Karpas-422 (cell line): Measurements from ENCODE around the gene CTCF. TPM values are rescaled to one million over a fixed set of nuclear protein-coding genes. Genes with fewer than 3 reads are reported as not detected.

ENCODE experiments used
- DNase-seq: peaks from one replicate; pipeline ENCODE4 v3.0.0-alpha.2; 2015
- H2AFZ ChIP-seq: fragments of 200-600 bp; sonication (generic); 2 replicates; pipeline ENCODE4 v1.6.1; 2014; ENCODE audit warnings: antibody characterized with exemption, low read length, mixed read lengths
- H3K27ac ChIP-seq: fragments of 200-600 bp; sonication (generic); 2 replicates; pipeline ENCODE4 v1.5.1; 2014; ENCODE audit warnings: mild to moderate bottlenecking, low read length, moderate library complexity
- H3K27me3 ChIP-seq: fragments of 200-600 bp; sonication (generic); 2 replicates; pipeline ENCODE4 v1.6.1; 2014; ENCODE audit warnings: low read length, mixed read lengths
- H3K36me3 ChIP-seq: fragments of 200-600 bp; sonication (generic); 2 replicates; pipeline ENCODE4 v1.6.1; 2014; ENCODE audit warnings: low read length, mixed read lengths; ENCODE audit not compliant: insufficient read depth
- H3K4me1 ChIP-seq: fragments of 200-600 bp; sonication (generic); 2 replicates; pipeline ENCODE4 v1.6.1; 2014; ENCODE audit warnings: mild to moderate bottlenecking, low read length, mixed read lengths
- H3K4me2 ChIP-seq: fragments of 200-600 bp; sonication (generic); 2 replicates; pipeline ENCODE4 v1.6.1; 2014; ENCODE audit warnings: low read length, low read depth, mild to moderate bottlenecking; ENCODE audit not compliant: poor library complexity, severe bottlenecking
- H3K4me3 ChIP-seq: fragments of 200-600 bp; sonication (generic); 2 replicates; pipeline ENCODE4 v1.5.1; 2014; ENCODE audit warnings: mild to moderate bottlenecking, antibody characterized with exemption, low read length, mixed read lengths
- H3K79me2 ChIP-seq: fragments of 200-600 bp; sonication (generic); 2 replicates; pipeline ENCODE4 v1.6.1; 2014; ENCODE audit warnings: mild to moderate bottlenecking, low read length, mixed read lengths
- H3K9ac ChIP-seq: fragments of 200-600 bp; sonication (generic); 2 replicates; pipeline ENCODE4 v1.6.0; 2014; ENCODE audit warnings: low read length
- H3K9me2 ChIP-seq: fragments of 200-600 bp; sonication (generic), shearing (Covaris generic); replicated peaks from 2 replicates; pipeline ENCODE4 v1.6.0; 2014; ENCODE audit warnings: mild to moderate bottlenecking, low read length, moderate library complexity; ENCODE audit not compliant: insufficient read depth
- H3K9me3 ChIP-seq: fragments of 300-700, 200-600 bp; sonication (generic); 2 replicates; pipeline ENCODE4 v1.6.1; 2014; ENCODE audit warnings: low read length, mixed read lengths
- H4K20me1 ChIP-seq: fragments of 200-600 bp; sonication (generic); 2 replicates; pipeline ENCODE4 v1.6.1; 2014; ENCODE audit warnings: mild to moderate bottlenecking, antibody characterized with exemption, low read length, low read depth; ENCODE audit not compliant: insufficient read depth
- total RNA-seq: library from RNA; depleted of rRNA; stranded (reverse); fragments of >200 nt; shearing (Covaris generic); gene quantifications from 2 replicates; pipeline ENCODE4 v1.2.3, GENCODE V29; 2014; ENCODE audit warnings: low replicate concordance

The CTCF gene
- total RNA-seq, 1 experiment from 2014 or later, result 29.5 TPM

GRCh38 chr16:67580202-67580601 lies 17.9 kb downstream of the CTCF start:
- H3K36me3 ChIP-seq, result peaks cover 4% of the 10 kb centered on the region
- no peak overlapping the region for H3K4me2 ChIP-seq
- H3K4me3 ChIP-seq, result no peak overlapping the region
- no peaks in the 10 kb centered on the region for H3K9me3 ChIP-seq
- no peaks in the 10 kb centered on the region for H4K20me1 ChIP-seq
- H3K9ac ChIP-seq, result no peak overlapping the region
- H3K27ac ChIP-seq, result no peak overlapping the region
- no peak for DNase-seq
- H3K4me1 ChIP-seq, result no peaks in the 10 kb centered on the region
- H3K9me2 ChIP-seq, result no peaks in the 10 kb centered on the region
- H3K27me3 ChIP-seq, result no peaks in the 10 kb centered on the region
- peaks cover 84% of the 10 kb centered on the region for H3K79me2 ChIP-seq
- H2AFZ ChIP-seq, result no peak overlapping the region

GRCh38 chr16:67593288-67593687 lies 31.0 kb downstream of the CTCF start:
- Histone ChIP-seq H3K27me3 (no peaks in the 10 kb centered on the region), H2AFZ (no peak overlapping the region), H3K4me1 (no peaks in the 10 kb centered on the region), H3K4me3 (no peak overlapping the region), H4K20me1 (no peaks in the 10 kb centered on the region), H3K9me2 (no peaks in the 10 kb centered on the region), H3K9me3 (no peaks in the 10 kb centered on the region), H3K9ac (no peak overlapping the region), H3K27ac (no peak overlapping the region), H3K79me2 (peaks cover 57% of the 10 kb centered on the region), H3K36me3 (peaks cover under 1% of the 10 kb centered on the region; the same call in 1 of the 2 replicates), H3K4me2 (no peak overlapping the region)
- no peak for DNase-seq

GRCh38 chr16:67593701-67594100 lies 31.4 kb downstream of the CTCF start:
- Histone ChIP-seq H4K20me1 (0 out of 2 replicates have a peak, but pooled peaks cover 3% of the 10 kb centered on the region), H3K4me3 (no peak overlapping the region), H3K9ac (no peak overlapping the region), H3K4me2 (no peak overlapping the region), H3K27ac (no peak overlapping the region), H3K9me3 (no peaks in the 10 kb centered on the region), H3K79me2 (peaks cover 56% of the 10 kb centered on the region), H3K27me3 (no peaks in the 10 kb centered on the region), H3K36me3 (no peaks in the 10 kb centered on the region), H3K4me1 (no peaks in the 10 kb centered on the region), H3K9me2 (no peaks in the 10 kb centered on the region), H2AFZ (no peak overlapping the region)
- DNase-seq, result no peak

GRCh38 chr16:67594256-67594915 lies 32.1 kb downstream of the CTCF start:
- Histone ChIP-seq H3K4me2 (no peak overlapping the region), H3K27ac (no peak overlapping the region), H3K4me1 (no peaks in the 10 kb centered on the region), H3K9me2 (no peaks in the 10 kb centered on the region), H3K9ac (no peak overlapping the region), H3K27me3 (no peaks in the 10 kb centered on the region), H2AFZ (no peak overlapping the region), H3K4me3 (no peak overlapping the region), H4K20me1 (0 out of 2 replicates have a peak, but pooled peaks cover 5% of the 10 kb centered on the region), H3K36me3 (no peaks in the 10 kb centered on the region), H3K9me3 (no peaks in the 10 kb centered on the region), H3K79me2 (peaks cover 60% of the 10 kb centered on the region)
- no peak for DNase-seq

GRCh38 chr16:67594956-67595355 lies 32.6 kb downstream of the CTCF start:
- DNase-seq, result no peak
- Histone ChIP-seq H3K27me3 (no peaks in the 10 kb centered on the region), H3K36me3 (no peaks in the 10 kb centered on the region), H3K9ac (no peak overlapping the region), H3K4me2 (no peak overlapping the region), H2AFZ (no peak overlapping the region), H3K27ac (no peak overlapping the region), H3K79me2 (peaks cover 65% of the 10 kb centered on the region), H3K4me3 (no peak overlapping the region), H3K4me1 (no peaks in the 10 kb centered on the region), H3K9me3 (no peaks in the 10 kb centered on the region), H3K9me2 (no peaks in the 10 kb centered on the region), H4K20me1 (0 out of 2 replicates have a peak, but pooled peaks cover 5% of the 10 kb centered on the region)

GRCh38 chr16:67598527-67598926 lies 36.2 kb downstream of the CTCF start:
- no peak overlapping the region for H3K27ac ChIP-seq
- H3K4me1 ChIP-seq, result no peaks in the 10 kb centered on the region
- H3K27me3 ChIP-seq, result no peaks in the 10 kb centered on the region
- H3K79me2 ChIP-seq, result peaks cover 90% of the 10 kb centered on the region
- no peaks in the 10 kb centered on the region for H3K9me3 ChIP-seq
- no peak for DNase-seq
- no peak overlapping the region for H3K9ac ChIP-seq
- no peak overlapping the region for H3K4me2 ChIP-seq
- no peaks in the 10 kb centered on the region for H3K9me2 ChIP-seq
- H3K4me3 ChIP-seq, result no peak overlapping the region
- H3K36me3 ChIP-seq, result no peaks in the 10 kb centered on the region
- H2AFZ ChIP-seq, result no peak overlapping the region
- 0 out of 2 replicates have a peak, but pooled peaks cover 5% of the 10 kb centered on the region for H4K20me1 ChIP-seq

- H4K20me1 ChIP-seq, result no peaks in the 10 kb centered on the region
- H3K4me2 ChIP-seq, result no peak overlapping the region
- no peak for DNase-seq
- H3K4me1 ChIP-seq, result no peaks in the 10 kb centered on the region
- peaks cover 5% of the 10 kb centered on the region; the same call in 1 of the 2 replicates for H3K36me3 ChIP-seq
- H3K9me3 ChIP-seq, result no peaks in the 10 kb centered on the region
- no peak overlapping the region for H2AFZ ChIP-seq
- no peak overlapping the region for H3K4me3 ChIP-seq
- H3K27ac ChIP-seq, result no peak overlapping the region
- H3K27me3 ChIP-seq, result no peaks in the 10 kb centered on the region
- no peaks in the 10 kb centered on the region for H3K9me2 ChIP-seq
- H3K9ac ChIP-seq, result no peak overlapping the region
- H3K79me2 ChIP-seq, result peaks cover 79% of the 10 kb centered on the region
Observed at GRCh38 chr16:67605641-67606040, 43.3 kb downstream of the CTCF start.

GRCh38 chr16:67606632-67607031 lies 44.3 kb downstream of the CTCF start:
- Histone ChIP-seq H3K9me2 (no peaks in the 10 kb centered on the region), H3K4me1 (no peaks in the 10 kb centered on the region), H3K9ac (no peak overlapping the region), H3K9me3 (no peaks in the 10 kb centered on the region), H3K27ac (no peak overlapping the region), H3K36me3 (peaks cover 15% of the 10 kb centered on the region; the same call in 1 of the 2 replicates), H3K4me2 (no peak overlapping the region), H2AFZ (no peak overlapping the region), H3K4me3 (no peak overlapping the region), H3K79me2 (peaks cover 74% of the 10 kb centered on the region), H3K27me3 (no peaks in the 10 kb centered on the region), H4K20me1 (no peaks in the 10 kb centered on the region)
- no peak for DNase-seq
